Fibroblast of pulmonary artery (primary cell): ENCODE results near the gene LGI4.

Source experiments
- DNase-seq: peaks from one replicate; pipeline ENCODE4 v3.0.0-alpha.2; 2010; ENCODE audit warnings: low read depth
- H3K4me3 ChIP-seq: replicated peaks from 2 replicates; pipeline ENCODE4 v1.5.1; 2011; ENCODE audit warnings: low read depth, mild to moderate bottlenecking, control low read depth, low read length, moderate library complexity
- CTCF ChIP-seq: IDR thresholded peaks from 2 replicates; pipeline ENCODE4 v1.5.1; 2011; ENCODE audit warnings: mild to moderate bottlenecking, control low read depth, low read length, inconsistent platforms; ENCODE audit errors: missing control alignments

The LGI4 gene

DNA sequence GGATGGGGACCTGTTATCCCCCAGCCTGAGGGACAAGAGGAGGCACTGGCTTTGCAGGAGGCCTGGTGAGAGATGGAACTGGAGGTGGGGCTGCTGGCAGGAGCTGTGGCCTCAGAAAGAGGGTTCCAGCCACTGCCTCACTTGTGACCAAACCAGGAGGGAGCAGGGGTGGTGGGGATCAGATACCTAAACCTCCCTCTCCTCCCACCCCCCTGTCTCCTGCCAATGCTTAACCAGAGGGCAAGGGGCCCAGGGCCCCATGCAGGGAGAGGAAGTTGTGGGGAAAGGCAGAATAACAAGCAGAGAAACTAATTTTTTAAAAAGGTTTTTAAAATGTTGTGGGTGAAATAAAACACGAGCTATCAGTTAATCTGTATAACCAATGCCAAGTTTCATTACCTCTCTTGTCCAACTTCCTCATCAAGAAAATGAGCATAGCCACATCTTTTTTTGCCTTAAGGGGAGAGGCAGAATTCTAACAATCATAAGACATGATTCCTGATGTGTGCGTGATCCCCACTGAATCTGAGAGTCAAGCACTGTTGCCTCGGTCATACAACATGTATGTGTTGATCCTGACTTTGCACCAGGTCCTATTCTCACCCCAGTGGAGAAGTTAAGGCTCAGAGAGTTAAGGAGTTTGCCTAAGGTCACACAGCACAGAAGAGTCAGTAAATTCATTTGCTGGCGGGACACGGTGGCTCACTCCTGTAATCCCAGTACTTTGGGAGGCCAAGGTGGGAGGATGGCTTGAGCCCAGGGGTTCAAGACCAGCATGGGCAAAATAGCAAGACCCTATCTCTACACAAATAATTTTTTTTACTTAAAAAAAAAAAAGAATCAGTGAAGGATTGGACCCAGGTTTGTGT, 32.6 kb upstream of the LGI4 start:
- H3K4me3 ChIP-seq: no peak overlapping the region
- DNase-seq: no peak
- TF ChIP-seq CTCF: no peak

GRCh38 chr19:35166100-35167063, 31.5 kb upstream of the LGI4 start:
- no peak for DNase-seq
- TF ChIP-seq CTCF: no peak
- no peak overlapping the region for H3K4me3 ChIP-seq

DNA sequence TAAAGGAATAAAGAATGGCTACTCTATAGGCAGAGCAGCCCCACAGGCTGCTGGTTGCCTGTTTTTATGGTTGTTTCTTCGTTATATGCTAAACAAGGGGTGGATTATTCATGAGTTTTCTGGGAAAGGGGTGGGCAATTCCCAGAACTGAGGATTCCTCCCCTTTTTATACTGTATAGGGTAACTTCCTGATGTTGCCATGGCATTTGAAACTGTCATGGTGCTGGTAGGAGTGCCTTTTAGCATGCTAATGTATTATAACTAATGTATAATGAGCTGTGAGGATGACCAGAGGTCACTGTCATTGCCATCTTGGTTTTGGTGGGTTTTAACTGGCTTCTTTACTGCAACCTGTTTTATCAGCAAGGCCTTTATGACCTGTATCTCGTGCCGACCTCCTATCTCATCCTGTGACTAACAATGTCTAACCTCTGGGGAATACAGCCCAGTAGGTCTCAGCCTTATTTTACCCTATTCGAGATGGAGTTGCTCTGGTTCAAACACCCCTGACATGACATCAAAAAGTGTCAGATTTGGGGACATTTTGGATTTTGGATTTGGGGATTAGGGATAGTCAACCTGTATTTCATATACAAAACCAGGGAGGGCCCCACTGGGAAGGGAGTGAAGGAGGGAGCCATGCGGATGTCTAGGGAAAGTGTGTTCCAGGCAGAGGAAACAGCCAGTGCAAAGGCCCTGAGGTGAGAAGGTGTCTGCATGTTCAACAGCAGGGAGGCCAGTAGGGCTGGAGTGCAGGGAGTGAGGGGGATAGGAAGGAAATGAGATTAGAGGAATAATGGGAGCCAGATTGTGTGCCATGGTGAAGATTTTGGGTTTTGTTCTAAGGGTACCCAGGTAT, 30.6 kb upstream of the LGI4 start:
- no peak for DNase-seq
- no peak for TF ChIP-seq CTCF
- H3K4me3 ChIP-seq: no peak overlapping the region

- no peak overlapping the region for H3K4me3 ChIP-seq
- no peak for TF ChIP-seq CTCF
- no peak for DNase-seq
Observed at GRCh38 chr19:35164418-35164817, 29.6 kb upstream of the LGI4 start.

GRCh38 chr19:35162471-35163326, 27.8 kb upstream of the LGI4 start:
- H3K4me3 ChIP-seq: no peak overlapping the region
- DNase-seq: no peak
- TF ChIP-seq CTCF: no peak

DNA sequence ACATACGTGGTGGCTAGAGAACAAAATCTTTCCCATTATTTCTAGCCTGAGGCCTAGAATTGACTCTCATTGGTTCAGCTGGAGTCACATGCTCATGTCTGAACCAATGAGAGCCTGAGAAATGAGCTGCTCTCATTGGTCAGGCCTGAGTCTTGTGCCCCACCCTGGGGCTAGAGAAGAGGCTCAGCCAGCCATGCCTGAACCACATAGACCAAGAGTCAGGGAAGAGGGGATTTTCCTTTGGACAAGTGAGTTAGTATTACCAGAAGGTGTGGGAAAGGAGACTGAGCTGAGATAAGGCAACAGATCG, 26.5 kb upstream of the LGI4 start:
- no peak overlapping the region for H3K4me3 ChIP-seq
- no peak for DNase-seq
- TF ChIP-seq CTCF: no peak
